Breast epithelium (tissue), 4 donors: ENCODE data around the gene RABEP2. TPM values are rescaled to one million over a fixed set of nuclear protein-coding genes. Genes with fewer than 3 reads are reported as not detected.
A peak's percentile ranks its signal among the peaks of the same experiment; 100 is the strongest.

ENCODE experiments used
- DNase-seq, 2 donors: peaks; one replicate each; pipeline ENCODE4 v3.0.0-alpha.2; 2019; ENCODE audit warnings: low spot score in 2 of 2
- H3K27ac ChIP-seq, 2 donors: fragments of 200-600 bp; sonication (generic) in 1 of 2; one replicate each; pipeline ENCODE4 v1.5.1; 2016 to 2019; ENCODE audit warnings: mild to moderate bottlenecking in 1 of 2
- H3K27me3 ChIP-seq, 2 donors: fragments of 200-600 bp; sonication (generic) in 1 of 2; one replicate each; pipeline versions ENCODE4 v1.5.1 to v1.6.0; 2017 to 2019; ENCODE audit warnings: control low read depth in 1 of 2, mild to moderate bottlenecking in 1 of 2
- H3K36me3 ChIP-seq: fragments of 200-600 bp; one replicate; pipeline ENCODE4 v1.5.1; 2019
- H3K4me1 ChIP-seq, 2 donors: fragments of 200-600 bp; sonication (generic); one replicate each; pipeline ENCODE4 v1.5.1; 2016 to 2019; ENCODE audit warnings: control low read depth in 1 of 2
- H3K4me3 ChIP-seq, 3 donors: fragments of 200-600 bp; sonication (generic); 1 replicate in 2 of 3; 2 replicates in 1 of 3; pipeline ENCODE4 v1.5.1; 2016 to 2019; ENCODE audit warnings: mild to moderate bottlenecking in 3 of 3, moderate library complexity in 2 of 3
- H3K9me3 ChIP-seq, 2 donors: fragments of 200-600 bp; sonication (generic) in 1 of 2; one replicate each; pipeline ENCODE4 v1.5.1; 2016 to 2019; ENCODE audit warnings: control low read depth in 1 of 2
- CTCF ChIP-seq, 3 donors: fragments of 450-650 bp; IDR thresholded peaks; one replicate each; pipeline ENCODE4 v1.5.1; 2016 to 2017; ENCODE audit warnings: antibody characterized with exemption in 3 of 3, mild to moderate bottlenecking in 3 of 3, moderate library complexity in 3 of 3
- POLR2A ChIP-seq: fragments of 450-650 bp; IDR thresholded peaks from one replicate; pipeline ENCODE4 v1.6.1; 2016; ENCODE audit warnings: antibody characterized with exemption, mild to moderate bottlenecking, moderate library complexity
- POLR2AphosphoS5 ChIP-seq, 3 donors: sonication (generic); formaldehyde crosslinking; IDR thresholded peaks; one replicate each; pipeline ENCODE4 v1.6.1; 2017; ENCODE audit warnings: antibody characterized with exemption in 3 of 3
- intact Hi-C: fragments of 100-400 bp; cut with DNase I; formaldehyde crosslinking; loops from one replicate; pipeline ENCODE4 v1.15.1; 2023; ENCODE audit warnings: low total_unique reads
- total RNA-seq, 3 donors: library from RNA; depleted of rRNA; stranded (reverse); fragments of >200 nt; gene quantifications; one replicate each; pipeline ENCODE4 v1.1.0, GENCODE V29; 2016

The RABEP2 gene
- total RNA-seq, 3 donors from 2014 or later, result 14.2 to 35.1 (median 25.6) TPM

- Histone ChIP-seq H3K27me3 (no peaks in the 10 kb centered on the region), H3K36me3 (no peaks in the 10 kb centered on the region), H3K4me1 (no peaks in the 10 kb centered on the region), H3K27ac (peak overlapping the region; percentile 76 to 88), H3K9me3 (no peaks in the 10 kb centered on the region), H3K4me3 (no peak overlapping the region)
- DNase-seq, result no peak
- no peak for TF ChIP-seq POLR2AphosphoS5 (IDR thresholded peaks at IDR 0.05)
- no peak for TF ChIP-seq POLR2A
- no peak for TF ChIP-seq CTCF (IDR thresholded peaks at IDR 0.05)
- intact Hi-C loops, result no loop called here
Observed at GRCh38 chr16:28858421-28858820, 66.6 kb downstream of the RABEP2 start.

Other genes starting within 250 kb of the RABEP2 start
- 100 to 1,000 TPM; 203 to 259 (median 214) TPM for gene EIF3C, start 213.8 kb downstream of the RABEP2 start, total RNA-seq
- 10 to 100 TPM in 1 of 3 donors, 1 to 10 TPM in 2; 6.4 to 12.3 (median 6.6) TPM for gene NPIPB9, start 173.5 kb downstream of the RABEP2 start, total RNA-seq
- gene ATXN2L, start 102.2 kb downstream of the RABEP2 start, total RNA-seq, result 10 to 100 TPM; 43.8 to 62.6 (median 58.1) TPM
- 100 to 1,000 TPM in 1 of 3 donors, 10 to 100 TPM in 2; 97.9 to 103 (median 98.4) TPM for gene TUFM, start 78.9 kb downstream of the RABEP2 start, total RNA-seq
- gene SH2B1, start 61.4 kb downstream of the RABEP2 start, total RNA-seq, result 10 to 100 TPM; 20.0 to 28.8 (median 23.6) TPM
- under 1 TPM; 0.15 to 0.48 (median 0.33) TPM for gene ATP2A1, start 46.8 kb downstream of the RABEP2 start, total RNA-seq
- gene CD19, start 6.7 kb upstream of the RABEP2 start, total RNA-seq, result not detected
- gene NFATC2IP, start 25.7 kb upstream of the RABEP2 start, total RNA-seq, result 10 to 100 TPM; 23.2 to 38.1 (median 27.9) TPM
- gene SPNS1, start 49.5 kb upstream of the RABEP2 start, total RNA-seq, result 10 to 100 TPM; 15.1 to 19.5 (median 17.8) TPM
- 1 to 10 TPM; 4.0 to 8.2 (median 4.3) TPM for gene LAT, start 59.8 kb upstream of the RABEP2 start, total RNA-seq